ENCODE measurements around the gene GAN. TPM values are rescaled to one million over a fixed set of nuclear protein-coding genes. Genes with fewer than 3 reads are reported as not detected.
A peak's percentile ranks its signal among the peaks of the same experiment; 100 is the strongest.

The GAN gene
- total and polyA plus RNA-seq, 2 experiments from 2014 or later = 1.6 to 5.7 TPM

GRCh38 chr16:81276323-81276722, 38.4 kb upstream of the GAN start:
- TF ChIP-seq EZH2phosphoT487 (IDR thresholded peaks at IDR 0.05; ENCODE audit: insufficient read depth, low read depth) (no peak), EZH2 (IDR thresholded peaks at IDR 0.05; ENCODE audit: insufficient read depth, poor library complexity, severe bottlenecking) (no peak)
- H3K4me3 ChIP-seq = no peak overlapping the region
- no peak overlapping the region for H2AFZ ChIP-seq
- no peak overlapping the region for H3K4me2 ChIP-seq (ENCODE audit: unreplicated experiment)
- H3K27ac ChIP-seq = no peak overlapping the region
- DNase-seq = no peak
- H4K20me1 ChIP-seq (ENCODE audit: insufficient read depth) = no peaks in the 10 kb centered on the region
- H3K9me2 ChIP-seq (ENCODE audit: insufficient read depth) = no peaks in the 10 kb centered on the region
- no peaks in the 10 kb centered on the region for H3K9me3 ChIP-seq (ENCODE audit: low read depth)
- in situ Hi-C loops (cut with MboI) = no loop called here
- WGBS, 2 experiments (ENCODE audit: low coverage in 1 of 2, low lambda C conversion rate in 2 of 2, missing lambda C conversion rate in 2 of 2) = 45 to 48% methylated on average over 3 of the region's 3 CpGs
- H3K79me2 ChIP-seq (ENCODE audit: insufficient read depth) = no peaks in the 10 kb centered on the region
- no peak overlapping the region for H3K9ac ChIP-seq
- H3F3A ChIP-seq (ENCODE audit: insufficient read depth) = no peaks in the 10 kb centered on the region
- no peaks in the 10 kb centered on the region for H3K4me1 ChIP-seq (ENCODE audit: insufficient read depth)
- H3K36me3 ChIP-seq (ENCODE audit: low read depth) = no peaks in the 10 kb centered on the region
- H3K27me3 ChIP-seq (replicated peaks; ENCODE audit: insufficient read depth) = no peaks in the 10 kb centered on the region

DNA sequence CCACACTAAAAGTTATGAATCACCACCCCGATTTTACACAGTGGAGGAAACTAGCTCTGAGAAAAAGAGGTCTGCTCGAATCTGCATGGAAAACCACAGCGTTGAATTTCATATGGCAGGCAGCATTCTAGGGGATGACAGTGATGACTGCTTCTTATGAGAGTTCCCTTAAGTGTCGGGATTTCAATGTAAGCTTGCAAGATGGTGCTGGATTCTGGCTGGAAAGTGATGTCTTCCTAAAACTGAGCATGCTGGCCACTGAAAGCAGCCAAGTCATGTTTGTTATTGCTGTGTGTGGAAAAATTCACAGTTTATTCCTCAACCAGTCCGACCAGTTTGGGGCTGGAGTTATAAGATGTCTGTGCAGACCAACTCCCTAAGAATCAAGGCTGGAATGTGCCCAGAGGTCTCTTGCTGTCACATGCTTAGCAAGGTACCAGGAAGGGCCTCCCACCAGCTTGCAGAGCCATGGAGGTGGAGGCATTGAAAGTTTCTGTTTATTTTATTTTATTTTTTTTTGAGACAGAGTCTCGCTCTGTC, 37.2 kb upstream of the GAN start:
- Histone ChIP-seq H3K9me2 (ENCODE audit: insufficient read depth) (no peaks in the 10 kb centered on the region), H3F3A (ENCODE audit: insufficient read depth) (no peaks in the 10 kb centered on the region), H3K4me2 (ENCODE audit: unreplicated experiment) (no peak overlapping the region), H3K27ac (no peak overlapping the region), H3K4me1 (ENCODE audit: insufficient read depth) (no peaks in the 10 kb centered on the region), H4K20me1 (ENCODE audit: insufficient read depth) (no peaks in the 10 kb centered on the region), H3K27me3 (replicated peaks; ENCODE audit: insufficient read depth) (no peaks in the 10 kb centered on the region), H2AFZ (no peak overlapping the region), H3K79me2 (ENCODE audit: insufficient read depth) (no peaks in the 10 kb centered on the region), H3K4me3 (no peak overlapping the region), H3K9ac (no peak overlapping the region), H3K9me3 (ENCODE audit: low read depth) (no peaks in the 10 kb centered on the region), H3K36me3 (ENCODE audit: low read depth) (no peaks in the 10 kb centered on the region)
- DNase-seq = no peak
- TF ChIP-seq EZH2 (IDR thresholded peaks at IDR 0.05; ENCODE audit: insufficient read depth, poor library complexity, severe bottlenecking) (no peak), EZH2phosphoT487 (IDR thresholded peaks at IDR 0.05; ENCODE audit: insufficient read depth, low read depth) (no peak)
- WGBS, 2 experiments (ENCODE audit: low coverage in 1 of 2, low lambda C conversion rate in 2 of 2, missing lambda C conversion rate in 2 of 2) = 55 to 58% methylated on average over 6 of the region's 6 CpGs
- in situ Hi-C loops (cut with MboI) = no loop called here

- 87 to 91% methylated on average over 4 of the region's 4 CpGs for WGBS, 2 experiments (ENCODE audit: low coverage in 1 of 2, low lambda C conversion rate in 2 of 2, missing lambda C conversion rate in 2 of 2)
- no peak for DNase-seq
- Histone ChIP-seq H3K9me2 (ENCODE audit: insufficient read depth) (no peaks in the 10 kb centered on the region), H3K4me3 (no peak overlapping the region), H3K9ac (no peak overlapping the region), H3K36me3 (ENCODE audit: low read depth) (no peaks in the 10 kb centered on the region), H3K27me3 (replicated peaks; ENCODE audit: insufficient read depth) (no peaks in the 10 kb centered on the region), H4K20me1 (ENCODE audit: insufficient read depth) (no peaks in the 10 kb centered on the region), H2AFZ (no peak overlapping the region), H3K79me2 (ENCODE audit: insufficient read depth) (no peaks in the 10 kb centered on the region), H3K27ac (no peak overlapping the region), H3K9me3 (ENCODE audit: low read depth) (no peaks in the 10 kb centered on the region), H3K4me2 (ENCODE audit: unreplicated experiment) (no peak overlapping the region), H3F3A (ENCODE audit: insufficient read depth) (no peaks in the 10 kb centered on the region), H3K4me1 (ENCODE audit: insufficient read depth) (no peaks in the 10 kb centered on the region)
- in situ Hi-C loops (cut with MboI) = no loop called here
- TF ChIP-seq EZH2phosphoT487 (IDR thresholded peaks at IDR 0.05; ENCODE audit: insufficient read depth, low read depth) = no peak
- no peak for TF ChIP-seq EZH2 (IDR thresholded peaks at IDR 0.05; ENCODE audit: insufficient read depth, poor library complexity, severe bottlenecking)
Measured at GRCh38 chr16:81278526-81278925, 36.2 kb upstream of the GAN start.

GRCh38 chr16:81279392-81279791, 35.4 kb upstream of the GAN start:
- Histone ChIP-seq H3K9me2 (ENCODE audit: insufficient read depth) (no peaks in the 10 kb centered on the region), H3K27ac (no peak overlapping the region), H3K9me3 (ENCODE audit: low read depth) (no peaks in the 10 kb centered on the region), H3K36me3 (ENCODE audit: low read depth) (no peaks in the 10 kb centered on the region), H3K4me2 (ENCODE audit: unreplicated experiment) (no peak overlapping the region), H3K79me2 (ENCODE audit: insufficient read depth) (no peaks in the 10 kb centered on the region), H3F3A (ENCODE audit: insufficient read depth) (no peaks in the 10 kb centered on the region), H3K4me1 (ENCODE audit: insufficient read depth) (no peaks in the 10 kb centered on the region), H3K4me3 (no peak overlapping the region), H2AFZ (no peak overlapping the region), H3K9ac (no peak overlapping the region), H3K27me3 (replicated peaks; ENCODE audit: insufficient read depth) (no peaks in the 10 kb centered on the region), H4K20me1 (ENCODE audit: insufficient read depth) (no peaks in the 10 kb centered on the region)
- in situ Hi-C loops (cut with MboI) = no loop called here
- TF ChIP-seq EZH2 (IDR thresholded peaks at IDR 0.05; ENCODE audit: insufficient read depth, poor library complexity, severe bottlenecking) (no peak), EZH2phosphoT487 (IDR thresholded peaks at IDR 0.05; ENCODE audit: insufficient read depth, low read depth) (no peak)
- WGBS, 2 experiments (ENCODE audit: low coverage in 1 of 2, low lambda C conversion rate in 2 of 2, missing lambda C conversion rate in 2 of 2) = 29% methylated on average over 4 of the region's 4 CpGs
- DNase-seq = peak; percentile 62

DNA sequence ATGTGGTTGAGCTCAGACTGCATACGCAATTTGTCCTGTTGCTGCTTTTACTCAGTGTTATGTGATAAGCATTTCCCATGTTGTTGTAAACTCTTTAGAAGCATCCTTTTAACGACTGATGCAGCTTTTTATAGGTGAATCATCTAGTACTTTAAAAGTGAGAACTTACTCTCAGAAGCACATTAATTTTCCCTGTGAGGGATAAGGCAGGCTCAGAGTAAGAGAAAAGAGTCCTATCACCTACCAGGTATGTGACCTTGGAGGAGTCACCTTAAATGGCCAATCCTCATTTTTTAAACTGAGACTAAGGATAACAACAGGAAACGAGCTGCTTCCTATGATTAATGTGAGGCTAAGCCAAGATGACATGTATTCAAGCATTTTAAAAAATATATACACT, 34.4 kb upstream of the GAN start:
- in situ Hi-C loops (cut with MboI) = no loop called here
- H4K20me1 ChIP-seq (ENCODE audit: insufficient read depth) = no peaks in the 10 kb centered on the region
- TF ChIP-seq EZH2 (IDR thresholded peaks at IDR 0.05; ENCODE audit: insufficient read depth, poor library complexity, severe bottlenecking) = no peak
- TF ChIP-seq EZH2phosphoT487 (IDR thresholded peaks at IDR 0.05; ENCODE audit: insufficient read depth, low read depth) = no peak
- H3K4me1 ChIP-seq (ENCODE audit: insufficient read depth) = no peaks in the 10 kb centered on the region
- no peaks in the 10 kb centered on the region for H3K9me3 ChIP-seq (ENCODE audit: low read depth)
- H3K36me3 ChIP-seq (ENCODE audit: low read depth) = no peaks in the 10 kb centered on the region
- no peaks in the 10 kb centered on the region for H3F3A ChIP-seq (ENCODE audit: insufficient read depth)
- no peak overlapping the region for H3K4me3 ChIP-seq
- WGBS, 2 experiments (ENCODE audit: low coverage in 1 of 2, low lambda C conversion rate in 2 of 2, missing lambda C conversion rate in 2 of 2) = 56 to 67% methylated on average over 3 of the region's 3 CpGs
- no peak overlapping the region for H2AFZ ChIP-seq
- no peaks in the 10 kb centered on the region for H3K27me3 ChIP-seq (replicated peaks; ENCODE audit: insufficient read depth)
- H3K9me2 ChIP-seq (ENCODE audit: insufficient read depth) = no peaks in the 10 kb centered on the region
- DNase-seq = no peak
- H3K27ac ChIP-seq = no peak overlapping the region
- no peaks in the 10 kb centered on the region for H3K79me2 ChIP-seq (ENCODE audit: insufficient read depth)
- no peak overlapping the region for H3K9ac ChIP-seq
- no peak overlapping the region for H3K4me2 ChIP-seq (ENCODE audit: unreplicated experiment)

Measured in GM23248 (cell line).